ENCODE results near the gene HACD1.

GRCh38 chr10:17564911-17565310, 52.3 kb downstream of the HACD1 start:
- TF ChIP-seq CTCF (IDR thresholded peaks at IDR 0.05 in 2 of 3, conservative IDR thresholded peaks at IDR 0.05 in 1 of 3; ENCODE audit: control insufficient read depth in 2 of 3, extremely low read depth in 1 of 3, insufficient read depth in 1 of 3, low read depth in 3 of 3, low read length in 3 of 3) = no peak
- no peak for TF ChIP-seq POLR2AphosphoS5 (IDR thresholded peaks at IDR 0.05; ENCODE audit: low read length)
- no peak for TF ChIP-seq EP300 (IDR thresholded peaks at IDR 0.05; ENCODE audit: borderline replicate concordance in 1 of 2, control insufficient read depth in 1 of 2, low read depth in 2 of 2, low read length in 2 of 2)
- no peak for TF ChIP-seq JUND (IDR thresholded peaks at IDR 0.05; ENCODE audit: low read depth, low read length)
- no peak for TF ChIP-seq SMC3 (IDR thresholded peaks at IDR 0.05; ENCODE audit: borderline replicate concordance, low read length)
- no peak for TF ChIP-seq RBBP5 (conservative IDR thresholded peaks at IDR 0.05)
- no peak for TF ChIP-seq SRF (IDR thresholded peaks at IDR 0.05; ENCODE audit: low read depth in 2 of 2, low read length in 2 of 2)

Data from GM12878 (cell line).